ENCODE data around the gene CCDC77. TPM values are rescaled to one million over a fixed set of nuclear protein-coding genes. Genes with fewer than 3 reads are reported as not detected.

Gene CCDC77
- total and polyA plus RNA-seq, 2 experiments from 2014 or later = 24.7 to 26.7 TPM

DNA sequence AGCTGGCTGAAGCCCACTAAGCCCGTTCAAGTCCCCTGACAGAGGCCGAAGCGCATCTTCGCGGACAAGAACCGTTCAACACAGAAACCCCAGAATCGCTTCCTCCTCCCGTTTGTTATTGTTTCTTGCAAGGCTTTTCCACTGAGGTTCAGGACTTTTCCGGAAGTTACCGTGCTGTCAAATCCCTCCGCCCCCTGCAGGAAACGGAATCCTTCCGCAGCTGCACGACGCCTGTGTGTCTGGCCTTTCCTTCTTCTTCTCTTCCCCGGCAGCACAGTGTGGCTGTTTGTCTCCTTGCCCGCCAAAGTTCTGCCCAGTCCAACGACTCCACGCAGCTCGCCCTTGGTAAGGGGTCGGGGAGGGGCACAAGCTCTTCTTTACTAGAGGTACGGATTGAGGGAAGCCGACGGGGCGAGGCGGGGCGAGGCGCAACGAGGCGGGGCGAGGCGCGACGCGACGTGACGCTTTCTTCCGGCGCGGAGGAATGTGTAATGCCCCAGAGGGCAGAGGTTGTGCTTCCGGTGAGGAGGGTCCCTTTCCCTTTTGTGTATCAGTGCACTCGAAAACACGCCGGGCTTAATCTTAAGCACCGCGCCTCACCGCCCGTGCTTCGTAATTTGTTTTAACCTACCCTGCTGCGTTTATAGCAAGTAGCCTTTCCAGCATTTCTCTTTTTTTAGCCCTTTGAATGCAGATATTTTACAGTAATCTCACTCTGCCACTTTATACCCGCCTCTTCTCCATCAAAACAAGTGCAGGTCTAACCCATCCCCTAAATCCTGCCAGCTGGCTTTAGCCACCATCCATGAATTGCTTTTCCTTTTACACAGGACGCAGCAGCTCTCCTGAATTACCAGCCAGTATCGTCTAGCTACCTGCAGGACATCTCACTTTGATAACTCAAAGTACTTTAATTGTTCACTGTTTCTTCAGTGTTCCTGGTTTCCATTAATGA is 12.0 kb upstream of the CCDC77 start, which contains the start of gene KDM5A:
Gene KDM5A, minus strand, starts transcription at position 179 of the 955 bp plus-strand sequence. CDS start 229 bp downstream, outside the sequence.
- peak within 1 kb of the TSS; percentile 99 for H3K27ac ChIP-seq (ENCODE audit: low read depth)
- peak within 1 kb of the TSS; percentile 99 for H3K4me2 ChIP-seq
- peak within 1 kb of the TSS; percentile 95 for H3K4me3 ChIP-seq
- Mint-ChIP-seq H3K27ac (peak within 1 kb of the TSS; percentile 99), H3K27me3 (ENCODE audit: insufficient read depth, low read depth, poor library complexity) (peaks cover 9% of the 10 kb centered on the region), H3K9me3 (no peaks in the 10 kb centered on the region; the same call in 2 of the 3 replicates), H3K4me1 (peaks cover 12% of the 10 kb centered on the region), H3K36me3 (ENCODE audit: low read depth) (peaks cover 14% of the 10 kb centered on the region), H3K4me3 (peak within 1 kb of the TSS; percentile 94)
- no peaks in the 10 kb centered on the region; the same call in 1 of the 2 replicates for H4K20me1 ChIP-seq (replicated peaks; ENCODE audit: insufficient read depth)
- peaks cover 43% of the 10 kb centered on the region for H3K79me2 ChIP-seq (replicated peaks; ENCODE audit: insufficient read depth)
- no peaks in the 10 kb centered on the region for H3F3A ChIP-seq (replicated peaks; ENCODE audit: low read depth)
- DNase-seq (ENCODE audit: low spot score) (peak; percentile 97), ATAC-seq (peak; percentile 95)
- H3K4me1 ChIP-seq (ENCODE audit: insufficient read depth) = peaks cover 8% of the 10 kb centered on the region; the same call in 1 of the 2 replicates
- TF ChIP-seq, protein P1, sequence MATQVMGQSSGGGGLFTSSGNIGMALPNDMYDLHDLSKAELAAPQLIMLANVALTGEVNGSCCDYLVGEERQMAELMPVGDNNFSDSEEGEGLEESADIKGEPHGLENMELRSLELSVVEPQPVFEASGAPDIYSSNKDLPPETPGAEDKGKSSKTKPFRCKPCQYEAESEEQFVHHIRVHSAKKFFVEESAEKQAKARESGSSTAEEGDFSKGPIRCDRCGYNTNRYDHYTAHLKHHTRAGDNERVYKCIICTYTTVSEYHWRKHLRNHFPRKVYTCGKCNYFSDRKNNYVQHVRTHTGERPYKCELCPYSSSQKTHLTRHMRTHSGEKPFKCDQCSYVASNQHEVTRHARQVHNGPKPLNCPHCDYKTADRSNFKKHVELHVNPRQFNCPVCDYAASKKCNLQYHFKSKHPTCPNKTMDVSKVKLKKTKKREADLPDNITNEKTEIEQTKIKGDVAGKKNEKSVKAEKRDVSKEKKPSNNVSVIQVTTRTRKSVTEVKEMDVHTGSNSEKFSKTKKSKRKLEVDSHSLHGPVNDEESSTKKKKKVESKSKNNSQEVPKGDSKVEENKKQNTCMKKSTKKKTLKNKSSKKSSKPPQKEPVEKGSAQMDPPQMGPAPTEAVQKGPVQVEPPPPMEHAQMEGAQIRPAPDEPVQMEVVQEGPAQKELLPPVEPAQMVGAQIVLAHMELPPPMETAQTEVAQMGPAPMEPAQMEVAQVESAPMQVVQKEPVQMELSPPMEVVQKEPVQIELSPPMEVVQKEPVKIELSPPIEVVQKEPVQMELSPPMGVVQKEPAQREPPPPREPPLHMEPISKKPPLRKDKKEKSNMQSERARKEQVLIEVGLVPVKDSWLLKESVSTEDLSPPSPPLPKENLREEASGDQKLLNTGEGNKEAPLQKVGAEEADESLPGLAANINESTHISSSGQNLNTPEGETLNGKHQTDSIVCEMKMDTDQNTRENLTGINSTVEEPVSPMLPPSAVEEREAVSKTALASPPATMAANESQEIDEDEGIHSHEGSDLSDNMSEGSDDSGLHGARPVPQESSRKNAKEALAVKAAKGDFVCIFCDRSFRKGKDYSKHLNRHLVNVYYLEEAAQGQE (IDR thresholded peaks at IDR 0.05; ENCODE audit: unreplicated experiment) = no peak
- TF ChIP-seq ZNF331 (CRISPR knock-in tag; IDR thresholded peaks at IDR 0.05; ENCODE audit: low read depth) (no peak), JUNB (IDR thresholded peaks at IDR 0.05; ENCODE audit: unreplicated experiment) (no peak), CREB1 (CRISPR knock-in tag; IDR thresholded peaks at IDR 0.05; ENCODE audit: low read depth) (peak; percentile 96), NANOG (IDR thresholded peaks at IDR 0.05; ENCODE audit: borderline replicate concordance) (no peak), POLR2AphosphoS5 (IDR thresholded peaks at IDR 0.05; ENCODE audit: low read depth) (peak; percentile 82), EZH2 (IDR thresholded peaks at IDR 0.05; ENCODE audit: low read depth, unreplicated experiment) (no peak), STAT1 (IDR thresholded peaks at IDR 0.05; ENCODE audit: unreplicated experiment) (no peak), EZH2phosphoT487 (IDR thresholded peaks at IDR 0.05; ENCODE audit: unreplicated experiment) (no peak)
- TF ChIP-seq, protein P2, sequence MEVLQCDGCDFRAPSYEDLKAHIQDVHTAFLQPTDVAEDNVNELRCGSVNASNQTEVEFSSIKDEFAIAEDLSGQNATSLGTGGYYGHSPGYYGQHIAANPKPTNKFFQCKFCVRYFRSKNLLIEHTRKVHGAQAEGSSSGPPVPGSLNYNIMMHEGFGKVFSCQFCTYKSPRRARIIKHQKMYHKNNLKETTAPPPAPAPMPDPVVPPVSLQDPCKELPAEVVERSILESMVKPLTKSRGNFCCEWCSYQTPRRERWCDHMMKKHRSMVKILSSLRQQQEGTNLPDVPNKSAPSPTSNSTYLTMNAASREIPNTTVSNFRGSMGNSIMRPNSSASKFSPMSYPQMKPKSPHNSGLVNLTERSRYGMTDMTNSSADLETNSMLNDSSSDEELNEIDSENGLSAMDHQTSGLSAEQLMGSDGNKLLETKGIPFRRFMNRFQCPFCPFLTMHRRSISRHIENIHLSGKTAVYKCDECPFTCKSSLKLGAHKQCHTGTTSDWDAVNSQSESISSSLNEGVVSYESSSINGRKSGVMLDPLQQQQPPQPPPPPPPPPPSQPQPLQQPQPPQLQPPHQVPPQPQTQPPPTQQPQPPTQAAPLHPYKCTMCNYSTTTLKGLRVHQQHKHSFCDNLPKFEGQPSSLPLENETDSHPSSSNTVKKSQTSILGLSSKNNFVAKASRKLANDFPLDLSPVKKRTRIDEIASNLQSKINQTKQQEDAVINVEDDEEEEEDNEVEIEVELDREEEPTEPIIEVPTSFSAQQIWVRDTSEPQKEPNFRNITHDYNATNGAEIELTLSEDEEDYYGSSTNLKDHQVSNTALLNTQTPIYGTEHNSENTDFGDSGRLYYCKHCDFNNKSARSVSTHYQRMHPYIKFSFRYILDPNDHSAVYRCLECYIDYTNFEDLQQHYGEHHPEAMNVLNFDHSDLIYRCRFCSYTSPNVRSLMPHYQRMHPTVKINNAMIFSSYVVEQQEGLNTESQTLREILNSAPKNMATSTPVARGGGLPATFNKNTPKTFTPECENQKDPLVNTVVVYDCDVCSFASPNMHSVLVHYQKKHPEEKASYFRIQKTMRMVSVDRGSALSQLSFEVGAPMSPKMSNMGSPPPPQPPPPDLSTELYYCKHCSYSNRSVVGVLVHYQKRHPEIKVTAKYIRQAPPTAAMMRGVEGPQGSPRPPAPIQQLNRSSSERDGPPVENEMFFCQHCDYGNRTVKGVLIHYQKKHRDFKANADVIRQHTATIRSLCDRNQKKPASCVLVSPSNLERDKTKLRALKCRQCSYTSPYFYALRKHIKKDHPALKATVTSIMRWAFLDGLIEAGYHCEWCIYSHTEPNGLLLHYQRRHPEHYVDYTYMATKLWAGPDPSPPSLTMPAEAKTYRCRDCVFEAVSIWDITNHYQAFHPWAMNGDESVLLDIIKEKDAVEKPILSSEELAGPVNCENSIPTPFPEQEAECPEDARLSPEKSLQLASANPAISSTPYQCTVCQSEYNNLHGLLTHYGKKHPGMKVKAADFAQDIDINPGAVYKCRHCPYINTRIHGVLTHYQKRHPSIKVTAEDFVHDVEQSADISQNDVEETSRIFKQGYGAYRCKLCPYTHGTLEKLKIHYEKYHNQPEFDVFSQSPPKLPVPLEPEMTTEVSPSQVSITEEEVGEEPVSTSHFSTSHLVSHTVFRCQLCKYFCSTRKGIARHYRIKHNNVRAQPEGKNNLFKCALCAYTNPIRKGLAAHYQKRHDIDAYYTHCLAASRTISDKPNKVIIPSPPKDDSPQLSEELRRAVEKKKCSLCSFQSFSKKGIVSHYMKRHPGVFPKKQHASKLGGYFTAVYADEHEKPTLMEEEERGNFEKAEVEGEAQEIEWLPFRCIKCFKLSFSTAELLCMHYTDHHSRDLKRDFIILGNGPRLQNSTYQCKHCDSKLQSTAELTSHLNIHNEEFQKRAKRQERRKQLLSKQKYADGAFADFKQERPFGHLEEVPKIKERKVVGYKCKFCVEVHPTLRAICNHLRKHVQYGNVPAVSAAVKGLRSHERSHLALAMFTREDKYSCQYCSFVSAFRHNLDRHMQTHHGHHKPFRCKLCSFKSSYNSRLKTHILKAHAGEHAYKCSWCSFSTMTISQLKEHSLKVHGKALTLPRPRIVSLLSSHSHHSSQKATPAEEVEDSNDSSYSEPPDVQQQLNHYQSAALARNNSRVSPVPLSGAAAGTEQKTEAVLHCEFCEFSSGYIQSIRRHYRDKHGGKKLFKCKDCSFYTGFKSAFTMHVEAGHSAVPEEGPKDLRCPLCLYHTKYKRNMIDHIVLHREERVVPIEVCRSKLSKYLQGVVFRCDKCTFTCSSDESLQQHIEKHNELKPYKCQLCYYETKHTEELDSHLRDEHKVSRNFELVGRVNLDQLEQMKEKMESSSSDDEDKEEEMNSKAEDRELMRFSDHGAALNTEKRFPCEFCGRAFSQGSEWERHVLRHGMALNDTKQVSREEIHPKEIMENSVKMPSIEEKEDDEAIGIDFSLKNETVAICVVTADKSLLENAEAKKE (CRISPR knock-in tag; IDR thresholded peaks at IDR 0.05) = no peak
- TF ChIP-seq, protein P3, sequence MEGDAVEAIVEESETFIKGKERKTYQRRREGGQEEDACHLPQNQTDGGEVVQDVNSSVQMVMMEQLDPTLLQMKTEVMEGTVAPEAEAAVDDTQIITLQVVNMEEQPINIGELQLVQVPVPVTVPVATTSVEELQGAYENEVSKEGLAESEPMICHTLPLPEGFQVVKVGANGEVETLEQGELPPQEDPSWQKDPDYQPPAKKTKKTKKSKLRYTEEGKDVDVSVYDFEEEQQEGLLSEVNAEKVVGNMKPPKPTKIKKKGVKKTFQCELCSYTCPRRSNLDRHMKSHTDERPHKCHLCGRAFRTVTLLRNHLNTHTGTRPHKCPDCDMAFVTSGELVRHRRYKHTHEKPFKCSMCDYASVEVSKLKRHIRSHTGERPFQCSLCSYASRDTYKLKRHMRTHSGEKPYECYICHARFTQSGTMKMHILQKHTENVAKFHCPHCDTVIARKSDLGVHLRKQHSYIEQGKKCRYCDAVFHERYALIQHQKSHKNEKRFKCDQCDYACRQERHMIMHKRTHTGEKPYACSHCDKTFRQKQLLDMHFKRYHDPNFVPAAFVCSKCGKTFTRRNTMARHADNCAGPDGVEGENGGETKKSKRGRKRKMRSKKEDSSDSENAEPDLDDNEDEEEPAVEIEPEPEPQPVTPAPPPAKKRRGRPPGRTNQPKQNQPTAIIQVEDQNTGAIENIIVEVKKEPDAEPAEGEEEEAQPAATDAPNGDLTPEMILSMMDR (conservative IDR thresholded peaks at IDR 0.05; ENCODE audit: low read depth in 2 of 2) = no peak
- TF ChIP-seq, protein P4, sequence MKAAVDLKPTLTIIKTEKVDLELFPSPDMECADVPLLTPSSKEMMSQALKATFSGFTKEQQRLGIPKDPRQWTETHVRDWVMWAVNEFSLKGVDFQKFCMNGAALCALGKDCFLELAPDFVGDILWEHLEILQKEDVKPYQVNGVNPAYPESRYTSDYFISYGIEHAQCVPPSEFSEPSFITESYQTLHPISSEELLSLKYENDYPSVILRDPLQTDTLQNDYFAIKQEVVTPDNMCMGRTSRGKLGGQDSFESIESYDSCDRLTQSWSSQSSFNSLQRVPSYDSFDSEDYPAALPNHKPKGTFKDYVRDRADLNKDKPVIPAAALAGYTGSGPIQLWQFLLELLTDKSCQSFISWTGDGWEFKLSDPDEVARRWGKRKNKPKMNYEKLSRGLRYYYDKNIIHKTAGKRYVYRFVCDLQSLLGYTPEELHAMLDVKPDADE (IDR thresholded peaks at IDR 0.05) = peak; percentile 87
- H3K36me3 ChIP-seq (ENCODE audit: insufficient read depth) = peaks cover 4% of the 10 kb centered on the region; the same call in 1 of the 2 replicates
- H3K27me3 ChIP-seq (ENCODE audit: insufficient read depth) = no peaks in the 10 kb centered on the region
- peak within 1 kb of the TSS; percentile 98 for H2AFZ ChIP-seq
- no peaks in the 10 kb centered on the region for H3K9me2 ChIP-seq (ENCODE audit: insufficient read depth)

Data from GM23338 (cell line).